WTC11 (cell line): ENCODE measurements around the gene FAT2. TPM values are rescaled to one million over a fixed set of nuclear protein-coding genes. Genes with fewer than 3 reads are reported as not detected.

Experiments
- ATAC-seq: fragments of 200-7000 bp; cut with Tn5 transposase; 2 replicates; pipeline ENCODE4 v1.10.0; 2021; ENCODE audit warnings: mild to moderate bottlenecking, moderate library complexity
- CTCF ChIA-PET: fragments of 300-600 bp; sonication (Branson Sonifier 250); formaldehyde crosslinking; loops from one replicate; lab custom pipeline; 2021; ENCODE audit warnings: antibody characterized with exemption; lab: Charles Lee
- POLR2A ChIA-PET: fragments of 350-600 bp; sonication (Branson Sonifier 250); formaldehyde crosslinking; loops from one replicate; lab custom pipeline; 2021; ENCODE audit warnings: antibody characterized with exemption; lab: Charles Lee
- DNase-seq: peaks from one replicate; pipeline ENCODE4 v3.0.0; 2021; ENCODE audit warnings: low spot score
- H3K27ac Mint-ChIP-seq: 2 replicates; pipeline ENCODE4 v1.8.0; 2021; ENCODE audit warnings: mixed read lengths
- H3K27me3 Mint-ChIP-seq: 2 replicates; pipeline ENCODE4 v1.8.0; 2021; ENCODE audit warnings: low read depth, mild to moderate bottlenecking, moderate library complexity, mixed read lengths
- H3K36me3 Mint-ChIP-seq: 2 replicates; pipeline ENCODE4 v1.8.0; 2021; ENCODE audit warnings: mixed read lengths
- H3K4me1 Mint-ChIP-seq: 2 replicates; pipeline ENCODE4 v1.8.0; 2022; ENCODE audit warnings: mixed read lengths
- H3K4me3 Mint-ChIP-seq: 2 replicates; pipeline ENCODE4 v1.8.0; 2021; ENCODE audit warnings: mild to moderate bottlenecking, moderate library complexity, mixed read lengths
- H3K9me3 Mint-ChIP-seq: 2 replicates; pipeline ENCODE4 v1.8.0; 2021; ENCODE audit warnings: mixed read lengths
- CBFB ChIP-seq: sonication (generic); formaldehyde crosslinking; IDR thresholded peaks from 2 replicates; pipeline ENCODE4 v1.8.1; 2022; ENCODE audit warnings: mild to moderate bottlenecking, low read depth, missing genetic modification reagents
- CTCF ChIP-seq: fragments of 200-600 bp; IDR thresholded peaks from 2 replicates; pipeline ENCODE4 v1.8.0; 2022; ENCODE audit warnings: antibody characterized with exemption
- ELF4 ChIP-seq: sonication (generic); formaldehyde crosslinking; IDR thresholded peaks from 2 replicates; pipeline ENCODE4 v1.8.1; 2022; ENCODE audit warnings: low read depth, mild to moderate bottlenecking, moderate library complexity, missing genetic modification reagents
- GABPB1 ChIP-seq: sonication (generic); formaldehyde crosslinking; IDR thresholded peaks from 2 replicates; pipeline ENCODE4 v1.8.1; 2023; ENCODE audit warnings: mild to moderate bottlenecking, missing genetic modification reagents
- GRHL2 ChIP-seq: fragments of 250-450 bp; sonication (Bioruptor Pico); IDR thresholded peaks from 2 replicates; pipeline ENCODE4 v1.8.0; 2022; ENCODE audit warnings: mild to moderate bottlenecking, moderate library complexity; ENCODE audit not compliant: insufficient replicate concordance, severe bottlenecking
- HMGXB4 ChIP-seq: sonication (generic); formaldehyde crosslinking; IDR thresholded peaks from 2 replicates; pipeline ENCODE4 v1.8.1; 2023; ENCODE audit warnings: mild to moderate bottlenecking, moderate library complexity, missing genetic modification reagents
- MYBL2 ChIP-seq: sonication (generic); formaldehyde crosslinking; IDR thresholded peaks from 2 replicates; pipeline ENCODE4 v1.8.1; 2023; ENCODE audit warnings: mild to moderate bottlenecking, moderate library complexity, missing genetic modification reagents
- OVOL2 ChIP-seq: fragments of 250-450 bp; sonication (Bioruptor Pico); IDR thresholded peaks from 2 replicates; pipeline ENCODE4 v1.9.0; 2021; ENCODE audit warnings: mild to moderate bottlenecking, borderline replicate concordance
- PRRX2 ChIP-seq: fragments of 250-450 bp; sonication (Bioruptor Pico); IDR thresholded peaks from 2 replicates; pipeline ENCODE4 v1.8.0; 2021; ENCODE audit warnings: mild to moderate bottlenecking
- SMAD4 ChIP-seq: sonication (generic); formaldehyde crosslinking; IDR thresholded peaks from 2 replicates; pipeline ENCODE4 v1.8.0; 2022; ENCODE audit warnings: mild to moderate bottlenecking, missing genetic modification reagents
- SOX15 ChIP-seq: fragments of 250-450 bp; sonication (Bioruptor Pico); IDR thresholded peaks from 2 replicates; pipeline ENCODE4 v1.9.0; 2021; ENCODE audit warnings: mild to moderate bottlenecking
- TP53 ChIP-seq: sonication (generic); formaldehyde crosslinking; IDR thresholded peaks from 2 replicates; pipeline ENCODE4 v1.8.1; 2023; ENCODE audit warnings: mild to moderate bottlenecking, missing genetic modification reagents
- ZNF281 ChIP-seq: sonication (generic); formaldehyde crosslinking; IDR thresholded peaks from 2 replicates; pipeline ENCODE4 v1.8.0; 2023; ENCODE audit warnings: mild to moderate bottlenecking, missing genetic modification reagents
- total RNA-seq: library from RNA; stranded (reverse); gene quantifications from 3 replicates; pipeline ENCODE4 v1.2.3, GENCODE V29; 2021
- TF ChIP-seq, protein P1 (sequence below): fragments of 250-450 bp; sonication (Bioruptor Pico); IDR thresholded peaks from 2 replicates; pipeline ENCODE4 v2.1.2; 2022; ENCODE audit warnings: mild to moderate bottlenecking, moderate library complexity
- TF ChIP-seq, protein P2 (sequence below): sonication (generic); formaldehyde crosslinking; IDR thresholded peaks from 2 replicates; pipeline ENCODE4 v1.8.1; 2022; ENCODE audit warnings: low read depth, mild to moderate bottlenecking, moderate library complexity, missing genetic modification reagents, borderline replicate concordance
- TF ChIP-seq, protein P3 (sequence below): sonication (generic); formaldehyde crosslinking; conservative IDR thresholded peaks from 2 replicates; pipeline ENCODE4 v1.8.1; 2023; ENCODE audit warnings: mild to moderate bottlenecking, low read depth, missing genetic modification reagents, moderate library complexity

FAT2 gene
- total RNA-seq, 1 experiment from 2014 or later = 0.26 TPM

DNA sequence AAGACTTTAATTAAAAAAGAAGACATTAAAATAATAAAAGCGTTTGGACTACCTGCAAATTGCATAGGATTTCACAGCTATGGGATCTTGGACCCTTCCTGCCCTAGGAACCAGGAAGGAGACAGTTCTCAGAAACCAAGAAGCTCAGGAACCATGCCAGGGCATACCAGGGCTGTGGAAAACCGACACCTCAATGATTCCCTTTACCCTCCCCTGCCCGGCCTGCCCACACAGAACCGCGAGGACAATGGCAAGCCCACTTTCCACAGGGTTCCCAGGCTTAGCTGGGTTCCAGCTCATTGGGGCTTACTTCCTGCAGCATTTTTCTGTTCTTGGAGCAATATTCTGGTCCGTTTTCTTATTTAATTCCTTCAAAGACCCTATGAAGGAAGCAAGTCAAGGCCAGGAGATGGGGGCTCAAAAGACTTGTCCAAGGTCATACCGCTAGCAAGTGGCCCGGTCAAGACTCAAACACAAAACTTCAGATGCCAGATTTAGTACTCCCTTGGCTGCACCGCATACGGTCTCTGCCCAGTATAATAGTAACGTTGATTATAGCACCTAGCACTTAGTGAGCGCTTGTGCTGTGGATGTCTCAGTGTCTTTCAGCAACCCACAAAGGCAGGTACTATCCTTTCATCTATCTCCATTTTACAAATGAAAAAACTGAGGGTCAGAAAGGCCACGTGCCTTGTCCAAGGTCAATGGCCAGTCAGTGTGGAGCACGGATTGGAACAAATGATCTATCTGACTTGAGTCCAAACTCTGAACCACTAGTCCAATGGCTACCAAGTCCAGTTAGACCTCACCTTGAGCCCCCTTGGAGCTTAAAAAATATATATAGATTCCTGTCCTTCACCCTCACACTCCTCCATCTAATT is 6.8 kb downstream of the FAT2 start:
- Mint-ChIP-seq H3K4me3 (no peak overlapping the region), H3K36me3 (no peaks in the 10 kb centered on the region), H3K9me3 (no peaks in the 10 kb centered on the region), H3K4me1 (peaks cover 20% of the 10 kb centered on the region), H3K27me3 (no peaks in the 10 kb centered on the region), H3K27ac (no peak overlapping the region)
- no peak for DNase-seq
- TF ChIP-seq CBFB = no peak
- TF ChIP-seq PRRX2 (CRISPR knock-in tag) = no peak
- TF ChIP-seq ELF4 (CRISPR knock-in tag) = no peak
- TF ChIP-seq, protein P1, sequence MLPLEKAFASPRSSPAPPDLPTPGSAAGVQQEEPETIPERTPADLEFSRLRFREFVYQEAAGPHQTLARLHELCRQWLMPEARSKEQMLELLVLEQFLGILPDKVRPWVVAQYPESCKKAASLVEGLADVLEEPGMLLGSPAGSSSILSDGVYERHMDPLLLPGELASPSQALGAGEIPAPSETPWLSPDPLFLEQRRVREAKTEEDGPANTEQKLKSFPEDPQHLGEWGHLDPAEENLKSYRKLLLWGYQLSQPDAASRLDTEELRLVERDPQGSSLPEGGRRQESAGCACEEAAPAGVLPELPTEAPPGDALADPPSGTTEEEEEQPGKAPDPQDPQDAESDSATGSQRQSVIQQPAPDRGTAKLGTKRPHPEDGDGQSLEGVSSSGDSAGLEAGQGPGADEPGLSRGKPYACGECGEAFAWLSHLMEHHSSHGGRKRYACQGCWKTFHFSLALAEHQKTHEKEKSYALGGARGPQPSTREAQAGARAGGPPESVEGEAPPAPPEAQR = no peak
- TF ChIP-seq, protein P2, sequence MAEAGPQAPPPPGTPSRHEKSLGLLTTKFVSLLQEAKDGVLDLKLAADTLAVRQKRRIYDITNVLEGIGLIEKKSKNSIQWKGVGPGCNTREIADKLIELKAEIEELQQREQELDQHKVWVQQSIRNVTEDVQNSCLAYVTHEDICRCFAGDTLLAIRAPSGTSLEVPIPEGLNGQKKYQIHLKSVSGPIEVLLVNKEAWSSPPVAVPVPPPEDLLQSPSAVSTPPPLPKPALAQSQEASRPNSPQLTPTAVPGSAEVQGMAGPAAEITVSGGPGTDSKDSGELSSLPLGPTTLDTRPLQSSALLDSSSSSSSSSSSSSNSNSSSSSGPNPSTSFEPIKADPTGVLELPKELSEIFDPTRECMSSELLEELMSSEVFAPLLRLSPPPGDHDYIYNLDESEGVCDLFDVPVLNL (CRISPR knock-in tag) = no peak
- no peak for TF ChIP-seq ZNF281
- TF ChIP-seq GRHL2 (CRISPR knock-in tag) = no peak
- TF ChIP-seq MYBL2 = no peak
- TF ChIP-seq OVOL2 (CRISPR knock-in tag) = no peak
- TF ChIP-seq SOX15 (CRISPR knock-in tag) = no peak
- no peak for TF ChIP-seq GABPB1 (CRISPR knock-in tag)
- TF ChIP-seq CTCF = no peak
- no peak for TF ChIP-seq HMGXB4 (CRISPR knock-in tag)
- TF ChIP-seq, protein P3, sequence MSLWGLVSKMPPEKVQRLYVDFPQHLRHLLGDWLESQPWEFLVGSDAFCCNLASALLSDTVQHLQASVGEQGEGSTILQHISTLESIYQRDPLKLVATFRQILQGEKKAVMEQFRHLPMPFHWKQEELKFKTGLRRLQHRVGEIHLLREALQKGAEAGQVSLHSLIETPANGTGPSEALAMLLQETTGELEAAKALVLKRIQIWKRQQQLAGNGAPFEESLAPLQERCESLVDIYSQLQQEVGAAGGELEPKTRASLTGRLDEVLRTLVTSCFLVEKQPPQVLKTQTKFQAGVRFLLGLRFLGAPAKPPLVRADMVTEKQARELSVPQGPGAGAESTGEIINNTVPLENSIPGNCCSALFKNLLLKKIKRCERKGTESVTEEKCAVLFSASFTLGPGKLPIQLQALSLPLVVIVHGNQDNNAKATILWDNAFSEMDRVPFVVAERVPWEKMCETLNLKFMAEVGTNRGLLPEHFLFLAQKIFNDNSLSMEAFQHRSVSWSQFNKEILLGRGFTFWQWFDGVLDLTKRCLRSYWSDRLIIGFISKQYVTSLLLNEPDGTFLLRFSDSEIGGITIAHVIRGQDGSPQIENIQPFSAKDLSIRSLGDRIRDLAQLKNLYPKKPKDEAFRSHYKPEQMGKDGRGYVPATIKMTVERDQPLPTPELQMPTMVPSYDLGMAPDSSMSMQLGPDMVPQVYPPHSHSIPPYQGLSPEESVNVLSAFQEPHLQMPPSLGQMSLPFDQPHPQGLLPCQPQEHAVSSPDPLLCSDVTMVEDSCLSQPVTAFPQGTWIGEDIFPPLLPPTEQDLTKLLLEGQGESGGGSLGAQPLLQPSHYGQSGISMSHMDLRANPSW (CRISPR knock-in tag) = no peak
- TF ChIP-seq SMAD4 (CRISPR knock-in tag) = no peak
- no peak for TF ChIP-seq TP53
- CTCF ChIA-PET = interaction anchor here (0.7 to 4.7 kb wide), 3 partner anchors 68 to 536 kb away, joined by 4 to 28 read pairs (median 7); no protein-coding TSS in a partner anchor
- ATAC-seq = no peak
- POLR2A ChIA-PET = no interaction called here
